ENCODE results near the gene C17orf58. TPM values are rescaled to one million over a fixed set of nuclear protein-coding genes. Genes with fewer than 3 reads are reported as not detected.
"Not testable (repeated sequence)": the region's sequence is repeated elsewhere in the genome, so short reads cannot be mapped to it uniquely, and the experiment has no call there.

The C17orf58 gene
- 9.1 TPM for total RNA-seq

DNA sequence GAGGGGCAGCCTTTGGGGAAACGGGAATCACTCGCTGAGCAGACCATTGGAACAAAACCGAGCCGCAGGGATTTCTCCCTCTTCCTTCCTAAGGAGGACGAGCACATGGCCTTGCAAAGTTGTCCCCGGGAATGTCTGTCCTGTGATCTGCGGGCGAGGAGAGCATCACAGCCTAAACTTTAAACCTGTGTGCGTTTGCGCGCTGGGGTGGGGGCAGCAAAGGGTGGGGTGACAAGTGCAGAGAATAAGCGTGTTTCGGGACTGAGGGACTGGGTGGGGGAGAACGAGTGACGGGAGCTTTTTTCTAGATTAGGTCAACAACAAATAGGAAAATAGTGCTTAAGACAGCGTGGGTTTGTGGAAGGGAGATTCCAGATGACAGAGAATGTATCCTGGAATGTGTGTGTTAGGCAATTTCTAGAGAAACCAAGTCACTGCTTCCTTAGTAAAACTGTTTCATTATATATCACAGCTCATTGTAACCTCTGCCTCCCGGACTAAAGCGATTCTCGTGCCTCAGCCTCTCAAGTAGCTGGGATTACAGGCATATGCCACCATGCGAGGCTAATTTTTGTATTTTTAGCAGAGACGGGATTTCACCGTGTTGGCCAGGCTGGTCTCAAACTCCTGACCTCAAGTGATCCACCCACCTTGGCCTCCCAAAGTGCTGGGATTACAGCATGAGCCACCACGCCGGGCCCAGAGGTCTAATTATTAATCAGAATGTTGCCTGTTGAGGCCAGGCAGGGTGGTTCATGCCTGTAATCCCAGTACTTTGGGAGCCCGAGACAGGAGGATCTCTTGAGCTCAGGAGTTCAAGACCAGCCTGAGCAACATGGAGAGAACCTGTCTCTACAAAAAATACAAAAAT is at the start of gene C17orf58:
Gene C17orf58 (minus strand): TSS at position 169 of the 871 bp plus-strand sequence. CDS start 271 bp downstream, outside the sequence.
- DNase-seq (ENCODE audit: low spot score), result not testable (repeated sequence)

DNA sequence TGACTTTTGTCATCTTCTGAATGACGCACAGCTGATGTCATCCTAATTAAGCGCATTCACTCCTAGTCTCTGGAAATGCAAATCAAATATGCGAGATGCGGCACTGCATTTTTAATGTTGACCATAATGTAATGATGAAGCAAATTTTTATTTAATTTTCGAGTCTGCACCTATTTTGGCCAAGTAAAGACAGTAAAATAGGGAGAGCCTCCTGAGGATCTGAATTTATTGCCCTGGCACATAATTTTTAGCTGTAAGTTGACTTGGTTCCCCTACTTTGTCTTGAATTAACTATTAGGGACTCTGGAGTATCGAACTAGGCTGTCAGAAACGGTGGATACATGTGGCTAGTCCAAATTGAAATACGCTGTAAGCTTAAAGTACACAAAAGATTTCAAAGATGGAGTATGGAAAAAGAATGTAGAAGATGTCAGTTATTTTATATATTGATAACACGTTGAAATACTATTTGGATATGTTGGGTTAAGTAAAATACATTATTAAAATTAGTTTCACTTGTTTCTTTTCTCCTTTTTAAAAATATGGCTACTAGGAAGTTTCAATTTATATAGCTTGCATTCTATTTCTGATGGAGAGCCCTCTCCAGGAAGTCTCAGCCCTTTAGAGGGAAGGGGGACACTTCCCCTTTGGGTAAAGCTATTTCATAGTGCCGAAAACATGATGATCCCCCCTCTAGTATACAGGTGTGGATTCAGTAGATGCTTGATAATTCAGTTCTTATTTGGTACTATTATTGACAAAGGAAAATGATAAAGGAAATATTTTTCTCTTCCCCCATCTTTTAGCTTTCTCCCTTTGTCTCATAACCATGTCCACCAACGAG is 40.3 kb upstream of the C17orf58 start:
- DNase-seq (ENCODE audit: low spot score), result no peak

- DNase-seq (ENCODE audit: low spot score), result peak; percentile 95
Measured at GRCh38 chr17:68035523-68036303, 39.4 kb upstream of the C17orf58 start, which contains the start of gene KPNA2. Gene KPNA2 (plus strand): TSS chr17:68035735. CDS start chr17:68037133, 1,398 bp downstream.

DNA sequence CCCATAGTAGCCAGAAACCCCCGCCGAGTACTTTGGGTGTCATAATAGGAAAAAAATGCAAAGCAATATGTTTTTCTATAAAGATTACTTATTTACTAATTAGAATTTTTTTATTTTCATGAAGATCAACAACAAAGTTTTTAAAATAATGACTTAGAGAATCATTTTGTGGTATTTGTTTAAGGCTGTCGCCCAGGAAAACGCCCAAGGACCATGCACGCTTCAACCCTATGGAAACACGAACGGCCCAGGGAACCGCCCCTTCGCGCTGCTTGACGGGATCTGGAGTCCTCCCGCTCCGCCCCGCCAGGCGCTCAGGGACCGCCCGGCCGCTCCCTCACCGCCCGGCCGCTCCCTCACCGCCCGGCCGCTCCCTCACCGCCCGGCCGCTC is 38.9 kb upstream of the C17orf58 start:
- peak; percentile 92 for DNase-seq (ENCODE audit: low spot score)

- no peak for DNase-seq (ENCODE audit: low spot score)
Measured at GRCh38 chr17:68034452-68034776, 38.1 kb upstream of the C17orf58 start.

DNA sequence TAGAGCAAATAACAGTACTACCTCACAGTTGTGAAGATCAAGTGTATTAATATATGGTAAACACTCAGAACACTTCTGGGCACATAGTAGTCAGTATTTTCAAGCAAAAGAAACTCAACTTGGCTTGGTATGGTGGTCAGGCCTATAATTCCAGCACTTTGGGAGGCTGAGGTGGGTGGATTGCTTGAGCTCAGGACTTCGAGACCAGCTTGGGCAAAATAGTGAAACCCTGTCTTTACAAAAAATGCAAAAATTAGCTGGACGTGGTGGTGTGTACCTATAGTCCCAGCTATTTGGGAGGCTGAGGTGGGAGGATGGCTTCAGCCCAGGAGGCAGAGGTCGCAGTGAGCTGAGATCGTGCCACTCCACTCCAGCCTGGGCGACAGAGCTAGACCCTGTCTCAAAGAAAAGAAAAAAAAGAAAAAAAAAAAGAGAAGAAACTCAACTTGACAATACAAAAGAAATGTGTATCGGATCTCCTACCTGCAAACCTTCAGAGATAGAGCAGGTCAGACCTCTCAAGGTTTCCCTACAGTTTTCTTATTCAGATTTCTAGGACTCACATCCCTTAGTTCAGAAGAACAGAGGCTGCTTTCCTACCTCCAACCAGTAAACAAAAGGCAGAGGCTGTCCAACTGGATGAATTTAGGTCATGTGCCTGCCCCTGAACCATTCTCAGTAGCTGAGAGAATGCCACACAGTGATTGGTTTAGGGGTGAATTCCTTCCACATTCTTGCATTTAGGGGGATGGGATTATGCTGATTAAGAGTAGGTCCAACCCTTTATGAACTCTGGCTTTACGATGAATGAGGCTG is 37.6 kb upstream of the C17orf58 start:
- no peak for DNase-seq (ENCODE audit: low spot score)

- DNase-seq (ENCODE audit: low spot score), result no peak
Measured at GRCh38 chr17:68029512-68030215, 33.4 kb upstream of the C17orf58 start.

- DNase-seq (ENCODE audit: low spot score), result not testable (repeated sequence)
Measured at GRCh38 chr17:68022547-68022946, 26.3 kb upstream of the C17orf58 start.

- DNase-seq (ENCODE audit: low spot score), result no peak
Measured at GRCh38 chr17:68021963-68022362, 25.7 kb upstream of the C17orf58 start.

- DNase-seq (ENCODE audit: low spot score), result not testable (repeated sequence)
Measured at GRCh38 chr17:68020791-68021190, 24.5 kb upstream of the C17orf58 start.

- no peak for DNase-seq (ENCODE audit: low spot score)
Measured at GRCh38 chr17:68020409-68020756, 24.1 kb upstream of the C17orf58 start.

- DNase-seq (ENCODE audit: low spot score), result peak; percentile 98
Measured at GRCh38 chr17:68019675-68020408, 23.6 kb upstream of the C17orf58 start.

- no peak for DNase-seq (ENCODE audit: low spot score)
Measured at GRCh38 chr17:68019336-68019674, 23.0 kb upstream of the C17orf58 start.

- not testable (repeated sequence) for DNase-seq (ENCODE audit: low spot score)
Measured at GRCh38 chr17:68018493-68018892, 22.2 kb upstream of the C17orf58 start.

DNA sequence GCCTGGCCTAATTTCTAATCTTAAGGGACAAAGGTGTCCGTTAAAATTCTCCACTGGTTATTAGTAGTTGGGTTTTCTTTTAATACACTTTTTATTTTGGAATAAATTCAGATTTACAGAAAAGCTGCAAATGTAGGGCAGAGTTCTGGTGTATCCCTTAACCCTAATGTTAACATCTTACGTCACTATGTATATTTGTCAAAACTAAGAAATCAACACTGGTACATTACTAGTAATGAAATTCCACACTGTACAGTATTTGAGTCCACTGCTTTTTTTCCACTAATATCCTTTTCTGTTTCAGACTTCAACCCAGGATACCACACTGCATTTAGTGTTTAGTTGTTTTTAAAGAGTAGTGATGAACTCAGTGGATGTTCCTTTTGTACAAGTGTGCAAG is 20.6 kb upstream of the C17orf58 start:
- DNase-seq (ENCODE audit: low spot score), result no peak

GRCh38 chr17:68015081-68015723 is 18.9 kb upstream of the C17orf58 start:
- no peak for DNase-seq (ENCODE audit: low spot score)

- DNase-seq (ENCODE audit: low spot score), result no peak
Measured at GRCh38 chr17:68013385-68013784, 17.1 kb upstream of the C17orf58 start.

GRCh38 chr17:68011199-68011665 is 15.0 kb upstream of the C17orf58 start:
- DNase-seq (ENCODE audit: low spot score), result no peak

- no peak for DNase-seq (ENCODE audit: low spot score)
Measured at GRCh38 chr17:68006797-68007196, 10.5 kb upstream of the C17orf58 start.

All from ureter (tissue), 1 donor.